HG02588 (cell line): Measurements from ENCODE around the gene SPZ1.
"Not testable (repeated sequence)": the region's sequence is repeated elsewhere in the genome, so short reads cannot be mapped to it uniquely, and the experiment has no call there.

Experiments used
- ATAC-seq: cut with Tn5 transposase; IDR thresholded peaks from one replicate; pipeline ENCODE4 v1.9.1; 2021; ENCODE audit warnings: mild to moderate bottlenecking, moderate library complexity; ENCODE audit not compliant: unreplicated experiment

Gene SPZ1

GRCh38 chr5:80326468-80326867, 6.7 kb downstream of the SPZ1 start:
- ATAC-seq, result no peak

GRCh38 chr5:80337379-80337778, 17.6 kb downstream of the SPZ1 start:
- no peak for ATAC-seq

- ATAC-seq, result no peak
Measured at GRCh38 chr5:80339116-80339515, 19.3 kb downstream of the SPZ1 start.

- no peak for ATAC-seq
Measured at GRCh38 chr5:80341016-80341775, 21.4 kb downstream of the SPZ1 start.

GRCh38 chr5:80343067-80343466, 23.3 kb downstream of the SPZ1 start:
- ATAC-seq, result no peak

- ATAC-seq, result no peak
Measured at GRCh38 chr5:80346055-80346454, 26.3 kb downstream of the SPZ1 start.

GRCh38 chr5:80348171-80348570, 28.4 kb downstream of the SPZ1 start:
- no peak for ATAC-seq

- not testable (repeated sequence) for ATAC-seq
Measured at GRCh38 chr5:80351019-80351418, 31.2 kb downstream of the SPZ1 start.

- no peak for ATAC-seq
Measured at GRCh38 chr5:80355686-80356085, 35.9 kb downstream of the SPZ1 start.

- ATAC-seq, result no peak
Measured at GRCh38 chr5:80357671-80358070, 37.9 kb downstream of the SPZ1 start.

- ATAC-seq, result no peak
Measured at GRCh38 chr5:80360914-80361444, 41.2 kb downstream of the SPZ1 start.

- no peak for ATAC-seq
Measured at GRCh38 chr5:80364892-80365291, 45.1 kb downstream of the SPZ1 start.

- no peak for ATAC-seq
Measured at GRCh38 chr5:80368661-80369480, 49.1 kb downstream of the SPZ1 start.

- ATAC-seq, result no peak
Measured at GRCh38 chr5:80369521-80369920, 49.7 kb downstream of the SPZ1 start.

- no peak for ATAC-seq
Measured at GRCh38 chr5:80370390-80370789, 50.6 kb downstream of the SPZ1 start.
